Right lobe of liver (tissue), 4 donors: Measurements from ENCODE around the gene FUT7.

ENCODE experiments used
- POLR2A ChIP-seq: fragments of 450-650 bp; IDR thresholded peaks from one replicate; pipeline ENCODE4 v1.6.1; 2017; ENCODE audit warnings: antibody characterized with exemption, mild to moderate bottlenecking
- TF ChIP-seq, protein P1 (sequence below), 4 donors: fragments of 200-600 bp in 3 of 4; fragments of 450-650 bp in 1 of 4; IDR thresholded peaks; one replicate each; pipeline versions ENCODE4 v1.5.1 to v1.8.0; 2016 to 2022; ENCODE audit warnings: antibody characterized with exemption in 4 of 4, mild to moderate bottlenecking in 2 of 4
- donor health status: DM: no; HTN: no; CAD: no.
- donor health status: DM: no; HTN: no; CAD: no.
- donor health status: DM: no; HTN: yes; CAD: no.

- TF ChIP-seq, protein P1, sequence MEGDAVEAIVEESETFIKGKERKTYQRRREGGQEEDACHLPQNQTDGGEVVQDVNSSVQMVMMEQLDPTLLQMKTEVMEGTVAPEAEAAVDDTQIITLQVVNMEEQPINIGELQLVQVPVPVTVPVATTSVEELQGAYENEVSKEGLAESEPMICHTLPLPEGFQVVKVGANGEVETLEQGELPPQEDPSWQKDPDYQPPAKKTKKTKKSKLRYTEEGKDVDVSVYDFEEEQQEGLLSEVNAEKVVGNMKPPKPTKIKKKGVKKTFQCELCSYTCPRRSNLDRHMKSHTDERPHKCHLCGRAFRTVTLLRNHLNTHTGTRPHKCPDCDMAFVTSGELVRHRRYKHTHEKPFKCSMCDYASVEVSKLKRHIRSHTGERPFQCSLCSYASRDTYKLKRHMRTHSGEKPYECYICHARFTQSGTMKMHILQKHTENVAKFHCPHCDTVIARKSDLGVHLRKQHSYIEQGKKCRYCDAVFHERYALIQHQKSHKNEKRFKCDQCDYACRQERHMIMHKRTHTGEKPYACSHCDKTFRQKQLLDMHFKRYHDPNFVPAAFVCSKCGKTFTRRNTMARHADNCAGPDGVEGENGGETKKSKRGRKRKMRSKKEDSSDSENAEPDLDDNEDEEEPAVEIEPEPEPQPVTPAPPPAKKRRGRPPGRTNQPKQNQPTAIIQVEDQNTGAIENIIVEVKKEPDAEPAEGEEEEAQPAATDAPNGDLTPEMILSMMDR (IDR thresholded peaks at IDR 0.05), result no peak
- no peak for TF ChIP-seq POLR2A
These were observed 42.1 kb upstream of the FUT7 start for GRCh38 chr9:137073992-137074399.
